ENCODE results near the gene RFX8.

RFX8 gene

DNA sequence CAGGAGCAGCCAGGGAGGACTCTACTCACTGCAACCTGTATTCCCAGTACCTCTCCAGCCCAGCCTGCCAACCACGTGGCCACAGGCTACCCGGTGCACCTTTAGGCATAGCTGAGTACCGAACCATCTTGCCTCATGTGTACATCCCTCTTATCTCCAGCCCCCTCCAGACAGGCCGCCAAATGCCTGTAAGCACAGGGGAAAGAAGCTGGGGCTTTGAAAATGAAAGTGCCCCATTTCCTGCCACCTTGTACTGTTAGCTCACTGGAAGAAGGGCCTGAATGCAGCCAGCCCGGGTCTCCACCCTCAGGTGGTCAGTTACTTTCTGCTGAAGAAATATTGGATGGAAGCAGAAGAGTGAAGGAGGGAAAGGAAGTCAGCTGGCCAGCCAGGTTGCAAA lies 27.2 kb upstream of the RFX8 start:
- POLR2A ChIA-PET, result no interaction called here
- H3K4me3 ChIP-seq (ENCODE audit: low read depth, low read length), result no peak overlapping the region
- CTCF ChIA-PET, result interaction anchor here (0.6 kb wide), 1 partner anchor 524 kb away, joined by 3 read pairs; no protein-coding TSS in a partner anchor
- TF ChIP-seq ZNF776 (tag by site-specific recombination; IDR thresholded peaks at IDR 0.05; ENCODE audit: borderline replicate concordance) (no peak), ZNF394 (tag by site-specific recombination; IDR thresholded peaks at IDR 0.05; ENCODE audit: borderline replicate concordance) (no peak), ZXDB (tag by site-specific recombination; IDR thresholded peaks at IDR 0.05) (no peak), ZNF529 (tag by site-specific recombination; IDR thresholded peaks at IDR 0.05; ENCODE audit: insufficient replicate concordance) (no peak), ZNF223 (tag by site-specific recombination; IDR thresholded peaks at IDR 0.05) (no peak), ZNF221 (tag by site-specific recombination; IDR thresholded peaks at IDR 0.05; ENCODE audit: borderline replicate concordance) (no peak), ZNF350 (tag by site-specific recombination; IDR thresholded peaks at IDR 0.05) (no peak), MYNN (tag by site-specific recombination; IDR thresholded peaks at IDR 0.05; ENCODE audit: borderline replicate concordance) (no peak), ZNF433 (tag by site-specific recombination; IDR thresholded peaks at IDR 0.05; ENCODE audit: low read depth) (no peak)
- TF ChIP-seq, protein P1, sequence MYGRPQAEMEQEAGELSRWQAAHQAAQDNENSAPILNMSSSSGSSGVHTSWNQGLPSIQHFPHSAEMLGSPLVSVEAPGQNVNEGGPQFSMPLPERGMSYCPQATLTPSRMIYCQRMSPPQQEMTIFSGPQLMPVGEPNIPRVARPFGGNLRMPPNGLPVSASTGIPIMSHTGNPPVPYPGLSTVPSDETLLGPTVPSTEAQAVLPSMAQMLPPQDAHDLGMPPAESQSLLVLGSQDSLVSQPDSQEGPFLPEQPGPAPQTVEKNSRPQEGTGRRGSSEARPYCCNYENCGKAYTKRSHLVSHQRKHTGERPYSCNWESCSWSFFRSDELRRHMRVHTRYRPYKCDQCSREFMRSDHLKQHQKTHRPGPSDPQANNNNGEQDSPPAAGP (tag by site-specific recombination; IDR thresholded peaks at IDR 0.05), result no peak
- TF ChIP-seq, protein P2, sequence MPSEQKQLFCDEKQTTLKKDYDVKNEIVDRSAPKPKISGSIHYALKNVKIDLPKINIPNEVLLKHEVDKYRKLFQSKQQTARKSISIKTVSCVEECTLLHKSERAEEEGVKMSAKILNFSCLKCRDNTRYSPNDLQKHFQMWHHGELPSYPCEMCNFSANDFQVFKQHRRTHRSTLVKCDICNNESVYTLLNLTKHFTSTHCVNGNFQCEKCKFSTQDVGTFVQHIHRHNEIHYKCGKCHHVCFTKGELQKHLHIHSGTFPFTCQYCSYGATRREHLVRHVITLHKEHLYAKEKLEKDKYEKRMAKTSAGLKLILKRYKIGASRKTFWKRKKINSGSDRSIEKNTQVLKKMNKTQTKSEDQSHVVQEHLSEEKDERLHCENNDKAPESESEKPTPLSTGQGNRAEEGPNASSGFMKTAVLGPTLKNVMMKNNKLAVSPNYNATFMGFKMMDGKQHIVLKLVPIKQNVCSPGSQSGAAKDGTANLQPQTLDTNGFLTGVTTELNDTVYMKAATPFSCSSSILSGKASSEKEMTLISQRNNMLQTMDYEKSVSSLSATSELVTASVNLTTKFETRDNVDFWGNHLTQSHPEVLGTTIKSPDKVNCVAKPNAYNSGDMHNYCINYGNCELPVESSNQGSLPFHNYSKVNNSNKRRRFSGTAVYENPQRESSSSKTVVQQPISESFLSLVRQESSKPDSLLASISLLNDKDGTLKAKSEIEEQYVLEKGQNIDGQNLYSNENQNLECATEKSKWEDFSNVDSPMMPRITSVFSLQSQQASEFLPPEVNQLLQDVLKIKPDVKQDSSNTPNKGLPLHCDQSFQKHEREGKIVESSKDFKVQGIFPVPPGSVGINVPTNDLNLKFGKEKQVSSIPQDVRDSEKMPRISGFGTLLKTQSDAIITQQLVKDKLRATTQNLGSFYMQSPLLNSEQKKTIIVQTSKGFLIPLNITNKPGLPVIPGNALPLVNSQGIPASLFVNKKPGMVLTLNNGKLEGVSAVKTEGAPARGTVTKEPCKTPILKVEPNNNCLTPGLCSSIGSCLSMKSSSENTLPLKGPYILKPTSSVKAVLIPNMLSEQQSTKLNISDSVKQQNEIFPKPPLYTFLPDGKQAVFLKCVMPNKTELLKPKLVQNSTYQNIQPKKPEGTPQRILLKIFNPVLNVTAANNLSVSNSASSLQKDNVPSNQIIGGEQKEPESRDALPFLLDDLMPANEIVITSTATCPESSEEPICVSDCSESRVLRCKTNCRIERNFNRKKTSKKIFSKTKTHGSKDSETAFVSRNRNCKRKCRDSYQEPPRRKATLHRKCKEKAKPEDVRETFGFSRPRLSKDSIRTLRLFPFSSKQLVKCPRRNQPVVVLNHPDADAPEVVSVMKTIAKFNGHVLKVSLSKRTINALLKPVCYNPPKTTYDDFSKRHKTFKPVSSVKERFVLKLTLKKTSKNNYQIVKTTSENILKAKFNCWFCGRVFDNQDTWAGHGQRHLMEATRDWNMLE (tag by site-specific recombination; conservative IDR thresholded peaks at IDR 0.05; ENCODE audit: low read depth), result no peak
- TF ChIP-seq, protein P3, sequence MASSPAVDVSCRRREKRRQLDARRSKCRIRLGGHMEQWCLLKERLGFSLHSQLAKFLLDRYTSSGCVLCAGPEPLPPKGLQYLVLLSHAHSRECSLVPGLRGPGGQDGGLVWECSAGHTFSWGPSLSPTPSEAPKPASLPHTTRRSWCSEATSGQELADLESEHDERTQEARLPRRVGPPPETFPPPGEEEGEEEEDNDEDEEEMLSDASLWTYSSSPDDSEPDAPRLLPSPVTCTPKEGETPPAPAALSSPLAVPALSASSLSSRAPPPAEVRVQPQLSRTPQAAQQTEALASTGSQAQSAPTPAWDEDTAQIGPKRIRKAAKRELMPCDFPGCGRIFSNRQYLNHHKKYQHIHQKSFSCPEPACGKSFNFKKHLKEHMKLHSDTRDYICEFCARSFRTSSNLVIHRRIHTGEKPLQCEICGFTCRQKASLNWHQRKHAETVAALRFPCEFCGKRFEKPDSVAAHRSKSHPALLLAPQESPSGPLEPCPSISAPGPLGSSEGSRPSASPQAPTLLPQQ (tag by site-specific recombination; IDR thresholded peaks at IDR 0.05), result no peak
- H3K36me3 ChIP-seq (ENCODE audit: control insufficient read depth in 2 of 2, insufficient read depth in 1 of 2, low read length in 2 of 2), result no peaks in the 10 kb centered on the region
- no peaks in the 10 kb centered on the region for H3K4me1 ChIP-seq (ENCODE audit: control insufficient read depth, insufficient read depth, low read length)
- H3K9me3 ChIP-seq (ENCODE audit: control insufficient read depth, insufficient read depth, low read depth, low read length), result no peaks in the 10 kb centered on the region
- H3K27ac ChIP-seq (ENCODE audit: extremely low read depth, low read depth, low read length), result no peak overlapping the region

DNA sequence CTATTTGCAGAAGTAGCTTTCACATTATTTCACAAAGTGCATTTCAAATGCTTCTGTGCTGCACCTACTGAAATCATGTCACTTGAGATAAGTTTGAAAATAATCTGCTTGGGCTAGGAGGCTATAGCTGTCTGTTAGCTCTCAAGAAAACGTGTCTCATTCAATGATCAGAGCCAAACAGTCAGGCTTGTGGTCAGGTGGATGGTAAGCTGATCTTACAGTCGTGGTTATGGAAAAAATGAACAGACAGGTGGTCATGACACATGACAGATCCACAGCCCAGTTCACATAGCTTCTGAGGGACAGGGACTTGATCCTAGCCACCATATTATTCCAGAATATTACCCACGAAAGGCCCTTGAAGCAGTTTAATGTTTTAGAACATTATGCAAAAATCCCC lies 26.5 kb upstream of the RFX8 start:
- H3K9me3 ChIP-seq (ENCODE audit: control insufficient read depth, insufficient read depth, low read depth, low read length), result no peaks in the 10 kb centered on the region
- no peaks in the 10 kb centered on the region for H3K36me3 ChIP-seq (ENCODE audit: control insufficient read depth in 2 of 2, insufficient read depth in 1 of 2, low read length in 2 of 2)
- H3K27ac ChIP-seq (ENCODE audit: extremely low read depth, low read depth, low read length), result no peak overlapping the region
- no peaks in the 10 kb centered on the region for H3K4me1 ChIP-seq (ENCODE audit: control insufficient read depth, insufficient read depth, low read length)
- ChIA-PET POLR2A (no interaction called here), CTCF (interaction anchor here (1.3 kb wide), 1 partner anchor 11 kb away, joined by 6 read pairs; no protein-coding TSS in a partner anchor)
- peak; percentile 54; the same call in 1 of the 2 replicates for TF ChIP-seq SCRT2 (tag by site-specific recombination; IDR thresholded peaks at IDR 0.05)
- TF ChIP-seq, protein P4, sequence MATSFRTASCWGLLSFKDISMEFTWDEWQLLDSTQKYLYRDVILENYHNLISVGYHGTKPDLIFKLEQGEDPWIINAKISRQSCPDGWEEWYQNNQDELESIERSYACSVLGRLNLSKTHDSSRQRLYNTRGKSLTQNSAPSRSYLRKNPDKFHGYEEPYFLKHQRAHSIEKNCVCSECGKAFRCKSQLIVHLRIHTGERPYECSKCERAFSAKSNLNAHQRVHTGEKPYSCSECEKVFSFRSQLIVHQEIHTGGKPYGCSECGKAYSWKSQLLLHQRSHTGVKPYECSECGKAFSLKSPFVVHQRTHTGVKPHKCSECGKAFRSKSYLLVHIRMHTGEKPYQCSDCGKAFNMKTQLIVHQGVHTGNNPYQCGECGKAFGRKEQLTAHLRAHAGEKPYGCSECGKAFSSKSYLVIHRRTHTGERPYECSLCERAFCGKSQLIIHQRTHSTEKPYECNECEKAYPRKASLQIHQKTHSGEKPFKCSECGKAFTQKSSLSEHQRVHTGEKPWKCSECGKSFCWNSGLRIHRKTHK (tag by site-specific recombination; IDR thresholded peaks at IDR 0.05), result no peak
- H3K4me3 ChIP-seq (ENCODE audit: low read depth, low read length), result no peak overlapping the region

All from HEK293 (cell line).